Spleen (tissue), 11 donors: ENCODE data around the gene ALOX5AP. TPM values are rescaled to one million over a fixed set of nuclear protein-coding genes. Genes with fewer than 3 reads are reported as not detected.
A peak's percentile ranks its signal among the peaks of the same experiment; 100 is the strongest.

Experiments
- DNase-seq: peaks from one replicate; pipeline ENCODE4 v3.0.0-alpha.2; 2020
- H3K27ac ChIP-seq, 8 donors: fragments of 200-600 bp; sonication (generic) in 7 of 8; 1 replicate in 4 of 8; 2 replicates in 4 of 8; pipeline versions ENCODE4 v1.5.0 to v1.8.0; 2016 to 2021; ENCODE audit warnings: inconsistent platforms in 4 of 8, mild to moderate bottlenecking in 4 of 8, moderate library complexity in 1 of 8
- H3K27me3 ChIP-seq, 7 donors: fragments of 200-600 bp; sonication (generic) in 6 of 7; replicated peaks in 1 of 7; 1 replicate in 4 of 7; 2 replicates in 3 of 7; pipeline versions ENCODE4 v1.5.0 to v1.8.0; 2016 to 2021; ENCODE audit warnings: inconsistent platforms in 3 of 7, mild to moderate bottlenecking in 1 of 7
- H3K36me3 ChIP-seq, 6 donors: fragments of 200-600 bp; sonication (generic) in 5 of 6; 1 replicate in 4 of 6; 2 replicates in 2 of 6; pipeline versions ENCODE4 v1.5.0 to v1.8.0; 2016 to 2021; ENCODE audit warnings: inconsistent platforms in 2 of 6
- H3K4me1 ChIP-seq, 6 donors: fragments of 200-600 bp; sonication (generic) in 5 of 6; 1 replicate in 3 of 6; 2 replicates in 3 of 6; pipeline versions ENCODE4 v1.5.0 to v1.8.0; 2016 to 2021; ENCODE audit warnings: inconsistent platforms in 3 of 6
- H3K4me3 ChIP-seq, 8 donors: fragments of 200-600 bp; sonication (generic) in 7 of 8; 1 replicate in 4 of 8; 2 replicates in 4 of 8; pipeline versions ENCODE4 v1.5.0 to v1.8.0; 2016 to 2021; ENCODE audit warnings: inconsistent platforms in 4 of 8, mild to moderate bottlenecking in 4 of 8, moderate library complexity in 2 of 8
- H3K9me3 ChIP-seq, 8 donors: fragments of 200-600 bp; sonication (generic) in 7 of 8; 1 replicate in 4 of 8; 2 replicates in 4 of 8; pipeline versions ENCODE4 v1.5.0 to v1.8.0; 2016 to 2021; ENCODE audit warnings: inconsistent platforms in 4 of 8
- POLR2A ChIP-seq, 3 donors: fragments of 450-650 bp; IDR thresholded peaks; one replicate each; pipeline ENCODE4 v1.5.1; 2017; ENCODE audit warnings: antibody characterized with exemption in 3 of 3, mild to moderate bottlenecking in 1 of 3
- POLR2AphosphoS5 ChIP-seq, 3 donors: sonication (generic); formaldehyde crosslinking; IDR thresholded peaks; one replicate each; pipeline ENCODE4 v1.5.1; 2017; ENCODE audit warnings: antibody characterized with exemption in 3 of 3
- WGBS, 5 donors: extraction: QIAGEN DNeasy Blood & Tissue Kit in 3 of 5; methylation state at CpG; one replicate each; pipeline versions ENCODE4 v1.1.5 to v1.1.7; 2013 to 2018; 5-methylcytosine and 5-hydroxymethylcytosine counted together
- intact Hi-C: fragments of 100-400 bp; cut with DNase I; formaldehyde crosslinking; loops from one replicate; pipeline ENCODE4 v1.15.0; 2023; ENCODE audit warnings: low total_unique reads
- polyA plus RNA-seq, 3 donors: library from polyadenylated mRNA; stranded (reverse); fragments of 200-250 nt; gene quantifications; one replicate each; pipeline ENCODE4 v1.2.1, GENCODE V29; 2013
- total RNA-seq, 7 donors: library from RNA; depleted of rRNA in 3 of 7; stranded (reverse); fragments of >200 nt in 3 of 7; fragmentation: NEBNext Ultra II Directional in 4 of 7; extraction: Animal tissue kit (Norgen Biotek cat#: 25700) in 4 of 7; gene quantifications; one replicate each; pipeline versions ENCODE4 v1.1.0 to v1.2.1, GENCODE V29; 2016 to 2021
- TF ChIP-seq, protein P1 (sequence below), 11 experiments: fragments of 200-600 bp in 7 of 11; fragments of 450-650 bp in 4 of 11; sonication (generic) in 4 of 11; IDR thresholded peaks in 8 of 11; conservative IDR thresholded peaks in 3 of 11; 1 replicate in 7 of 11; 2 replicates in 4 of 11; pipeline versions ENCODE4 v1.4.0 to v1.8.0; 2016 to 2021; ENCODE audit warnings: antibody characterized with exemption in 11 of 11, inconsistent platforms in 4 of 11, mild to moderate bottlenecking in 1 of 11
- donor health status: healthy with polysubstance abuse.
- donor health status: DM: no; HTN: no; CAD: no; lungs with moderate emphysema.
- donor health status: DM: no; HTN: no; CAD: no.
- donor health status: Bipolar disorder and iron deficiency.
- donor health status: healthy.
- donor health status: DM: no; HTN: no; CAD: no.
- donor health status: DM: yes; HTN: yes; CAD: no.

Gene ALOX5AP
- total and polyA plus RNA-seq, 10 donors: 36.8 to 268 (median 70.0) TPM

GRCh38 chr13:30757026-30757742 lies 21.8 kb downstream of the ALOX5AP start:
- Histone ChIP-seq H3K4me3 (no peak overlapping the region), H3K9me3 (no peaks in the 10 kb centered on the region), H3K36me3 (peaks cover 0 to 100% (median 28%) of the 10 kb centered on the region in 6 donors), H3K27me3 (no peaks in the 10 kb centered on the region), H3K4me1 (peaks cover 0 to 14% (median 5%) of the 10 kb centered on the region in 6 donors), H3K27ac (no peak overlapping the region)
- TF ChIP-seq POLR2AphosphoS5 (IDR thresholded peaks at IDR 0.05): no peak
- no peak for TF ChIP-seq POLR2A (IDR thresholded peaks at IDR 0.05)
- intact Hi-C loops: no loop called here
- WGBS, 5 donors: 67 to 84% (median 80%) methylated on average over 9 of the region's 9 CpGs
- DNase-seq: no peak

GRCh38 chr13:30759748-30760147 lies 24.4 kb downstream of the ALOX5AP start:
- Histone ChIP-seq H3K27ac (no peak overlapping the region), H3K27me3 (no peaks in the 10 kb centered on the region), H3K9me3 (no peaks in the 10 kb centered on the region), H3K4me3 (no peak overlapping the region), H3K4me1 (no peaks in the 10 kb centered on the region), H3K36me3 (peaks cover 0 to 100% (median 26%) of the 10 kb centered on the region in 6 donors)
- intact Hi-C loops: no loop called here
- no peak for DNase-seq
- TF ChIP-seq POLR2A (IDR thresholded peaks at IDR 0.05) (no peak), POLR2AphosphoS5 (IDR thresholded peaks at IDR 0.05) (no peak)
- TF ChIP-seq, protein P1, sequence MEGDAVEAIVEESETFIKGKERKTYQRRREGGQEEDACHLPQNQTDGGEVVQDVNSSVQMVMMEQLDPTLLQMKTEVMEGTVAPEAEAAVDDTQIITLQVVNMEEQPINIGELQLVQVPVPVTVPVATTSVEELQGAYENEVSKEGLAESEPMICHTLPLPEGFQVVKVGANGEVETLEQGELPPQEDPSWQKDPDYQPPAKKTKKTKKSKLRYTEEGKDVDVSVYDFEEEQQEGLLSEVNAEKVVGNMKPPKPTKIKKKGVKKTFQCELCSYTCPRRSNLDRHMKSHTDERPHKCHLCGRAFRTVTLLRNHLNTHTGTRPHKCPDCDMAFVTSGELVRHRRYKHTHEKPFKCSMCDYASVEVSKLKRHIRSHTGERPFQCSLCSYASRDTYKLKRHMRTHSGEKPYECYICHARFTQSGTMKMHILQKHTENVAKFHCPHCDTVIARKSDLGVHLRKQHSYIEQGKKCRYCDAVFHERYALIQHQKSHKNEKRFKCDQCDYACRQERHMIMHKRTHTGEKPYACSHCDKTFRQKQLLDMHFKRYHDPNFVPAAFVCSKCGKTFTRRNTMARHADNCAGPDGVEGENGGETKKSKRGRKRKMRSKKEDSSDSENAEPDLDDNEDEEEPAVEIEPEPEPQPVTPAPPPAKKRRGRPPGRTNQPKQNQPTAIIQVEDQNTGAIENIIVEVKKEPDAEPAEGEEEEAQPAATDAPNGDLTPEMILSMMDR (IDR thresholded peaks at IDR 0.05 in 8 of 11, conservative IDR thresholded peaks at IDR 0.05 in 3 of 11): no peak
- 88 to 92% (median 90%) methylated on average over 3 of the region's 3 CpGs for WGBS, 5 donors

GRCh38 chr13:30762643-30763042 lies 27.3 kb downstream of the ALOX5AP start:
- H3K27ac ChIP-seq: no peak overlapping the region
- H3K4me1 ChIP-seq: peaks cover 0 to 3% (median 0%) of the 10 kb centered on the region in 6 donors
- TF ChIP-seq, protein P1 (IDR thresholded peaks at IDR 0.05 in 8 of 11, conservative IDR thresholded peaks at IDR 0.05 in 3 of 11): no peak
- no peak for TF ChIP-seq POLR2AphosphoS5 (IDR thresholded peaks at IDR 0.05)
- no peak for TF ChIP-seq POLR2A (IDR thresholded peaks at IDR 0.05)
- intact Hi-C loops: no loop called here
- no peaks in the 10 kb centered on the region for H3K27me3 ChIP-seq
- no peak for DNase-seq
- WGBS, 5 donors: 86 to 92% (median 90%) methylated on average over 4 of the region's 4 CpGs
- no peak overlapping the region for H3K4me3 ChIP-seq
- no peaks in the 10 kb centered on the region for H3K9me3 ChIP-seq
- H3K36me3 ChIP-seq: peaks cover 0 to 85% (median 21%) of the 10 kb centered on the region in 6 donors

GRCh38 chr13:30763786-30764413 lies 28.6 kb downstream of the ALOX5AP start:
- Histone ChIP-seq H3K4me3 (no peak overlapping the region), H3K4me1 (peaks cover 0 to 3% (median 0%) of the 10 kb centered on the region in 6 donors), H3K27ac (peak overlapping the region in 2 of 8 donors; percentile 16 to 37), H3K36me3 (peaks cover 0 to 72% (median 19%) of the 10 kb centered on the region in 6 donors), H3K27me3 (no peaks in the 10 kb centered on the region), H3K9me3 (no peaks in the 10 kb centered on the region)
- DNase-seq: no peak
- TF ChIP-seq POLR2AphosphoS5 (IDR thresholded peaks at IDR 0.05) (no peak), POLR2A (IDR thresholded peaks at IDR 0.05) (no peak)
- TF ChIP-seq, protein P1 (IDR thresholded peaks at IDR 0.05 in 8 of 11, conservative IDR thresholded peaks at IDR 0.05 in 3 of 11): no peak
- intact Hi-C loops: no loop called here
- WGBS, 5 donors: 63 to 85% (median 74%) methylated on average over 8 of the region's 8 CpGs
